HG03159 (cell line): ENCODE results near the gene VPS36.
"Not testable (repeated sequence)": the region's sequence is repeated elsewhere in the genome, so short reads cannot be mapped to it uniquely, and the experiment has no call there.

Source experiments
- ATAC-seq: cut with Tn5 transposase; IDR thresholded peaks from one replicate; pipeline ENCODE4 v1.9.1; 2021; ENCODE audit warnings: mild to moderate bottlenecking, moderate library complexity; ENCODE audit not compliant: unreplicated experiment

Gene VPS36

DNA sequence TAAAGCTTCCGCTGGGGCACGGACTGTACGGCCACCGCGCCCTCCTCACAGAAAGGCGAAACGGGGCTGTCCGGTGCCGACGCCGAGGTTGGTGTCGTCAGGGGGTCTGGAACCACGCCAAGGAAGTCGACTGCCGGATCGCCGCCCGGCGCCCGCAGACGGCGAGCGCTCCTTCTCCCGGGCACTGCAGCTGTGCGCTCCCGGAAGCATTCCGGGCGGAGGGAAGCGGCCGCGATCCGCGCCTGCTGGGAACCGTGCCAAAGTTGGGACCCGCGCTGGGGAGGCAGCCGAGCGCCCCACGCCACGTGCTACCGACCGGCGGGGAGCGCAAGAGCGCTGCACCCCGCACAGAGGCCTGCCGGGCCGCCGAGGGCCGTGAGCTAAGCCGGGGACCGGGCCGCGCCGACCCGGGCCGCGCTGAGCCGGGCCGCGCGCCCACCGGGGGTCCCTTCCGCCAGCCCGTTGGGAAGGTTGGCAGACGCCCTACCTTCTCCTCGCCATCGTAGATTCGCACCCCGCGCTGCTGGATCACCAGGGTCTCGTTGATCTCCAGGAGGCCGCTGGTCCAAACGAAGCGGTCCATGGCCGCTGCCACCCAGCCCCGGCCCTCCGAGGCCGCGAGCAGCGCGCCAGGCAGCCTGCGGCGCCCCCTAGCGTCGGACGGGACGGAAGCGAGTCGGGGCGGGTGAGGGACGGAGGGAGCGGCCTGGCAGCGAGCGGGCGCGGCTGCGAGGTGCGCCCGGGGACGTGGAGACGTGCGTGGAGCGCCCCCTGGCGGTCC, at the start of gene VPS36:
Gene VPS36 (minus strand): TSS at position 623 of the 781 bp plus-strand sequence. CDS start 40 bp downstream, at position 583.
- ATAC-seq: peak; percentile 65

- peak; percentile 81 for ATAC-seq
Measured at GRCh38 chr13:52497979-52498378, 47.5 kb upstream of the VPS36 start.

DNA sequence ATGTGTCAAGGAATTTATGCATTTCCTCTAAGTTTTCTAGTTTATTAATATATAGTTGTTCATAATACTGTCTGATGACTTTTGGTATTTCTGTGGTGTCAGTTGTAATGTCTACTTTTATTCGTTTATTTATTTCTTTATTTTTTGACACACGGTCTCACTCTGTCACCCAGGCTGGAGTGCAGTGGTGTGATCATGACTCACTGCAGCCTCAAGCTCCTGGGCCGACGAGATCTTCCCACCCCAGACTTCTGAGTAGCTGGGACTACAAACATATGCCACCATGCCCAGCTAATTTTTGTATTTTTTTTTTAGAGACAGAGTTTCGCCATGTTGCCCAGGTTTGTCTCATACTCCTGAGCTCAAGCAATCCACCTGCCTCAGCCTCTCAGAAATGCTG, 43.8 kb upstream of the VPS36 start:
- not testable (repeated sequence) for ATAC-seq

DNA sequence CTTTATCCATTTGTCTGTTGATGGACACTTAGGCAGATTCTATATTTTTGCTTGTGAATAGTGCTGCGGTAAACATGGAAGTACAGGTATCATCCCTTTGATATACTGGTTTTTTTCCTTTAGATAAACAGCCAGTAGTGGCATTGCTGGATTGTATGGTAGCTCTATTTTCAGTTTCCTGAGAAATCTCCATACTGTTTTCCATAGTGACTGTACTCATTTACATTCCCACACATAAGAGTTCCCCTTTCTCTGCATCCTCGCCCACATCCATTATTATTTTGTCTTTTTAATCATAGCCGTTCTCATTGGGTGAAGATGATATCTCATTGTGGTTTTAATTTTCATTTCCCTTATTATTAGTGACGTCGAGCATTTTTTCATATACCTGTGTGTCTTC, 40.6 kb upstream of the VPS36 start:
- not testable (repeated sequence) for ATAC-seq

DNA sequence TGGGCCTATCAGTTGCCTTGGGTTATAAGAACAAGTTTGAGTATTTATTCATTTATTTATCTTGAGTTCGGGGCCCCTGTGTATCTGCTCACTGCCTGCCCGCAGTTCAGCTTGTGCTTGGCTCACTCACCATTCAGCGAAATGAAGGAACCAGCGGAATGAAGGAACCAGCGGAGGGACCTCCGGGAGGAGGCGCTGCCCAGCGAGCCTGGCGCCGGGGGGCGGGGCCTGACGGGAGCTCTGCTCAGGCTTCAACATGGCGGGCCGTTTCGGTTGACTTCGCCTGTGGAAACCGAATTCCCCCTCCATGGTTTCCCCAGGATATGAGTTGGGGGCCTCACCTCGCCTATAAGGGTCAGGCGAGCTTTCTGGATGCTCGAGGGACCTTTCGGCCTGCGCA, 38.3 kb upstream of the VPS36 start:
- ATAC-seq: not testable (repeated sequence)

GRCh38 chr13:52487078-52487477, 36.6 kb upstream of the VPS36 start:
- ATAC-seq: not testable (repeated sequence)

- ATAC-seq: not testable (repeated sequence)
Measured at GRCh38 chr13:52480677-52481428, 30.4 kb upstream of the VPS36 start.

GRCh38 chr13:52468487-52468886, 18.1 kb upstream of the VPS36 start:
- ATAC-seq: not testable (repeated sequence)

DNA sequence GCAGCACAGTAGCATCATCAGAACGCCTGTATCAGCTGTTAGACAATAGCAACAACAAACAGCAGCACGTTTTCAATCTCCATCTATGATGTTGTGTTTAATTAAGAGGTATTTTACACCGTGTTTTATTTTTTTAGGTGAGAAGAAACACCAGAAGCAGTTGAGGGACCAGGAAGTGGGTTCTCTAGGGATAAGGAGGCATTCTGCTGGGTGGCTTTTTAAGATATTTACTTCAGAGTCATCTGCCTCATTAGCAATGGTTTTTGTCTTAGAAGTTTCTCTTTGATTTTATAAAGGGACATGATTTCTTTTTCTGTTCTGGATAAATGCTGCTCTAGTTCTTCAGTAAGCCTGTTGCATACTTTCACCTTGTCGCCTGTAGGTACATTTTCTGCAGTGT, 13.1 kb upstream of the VPS36 start:
- ATAC-seq: no peak

DNA sequence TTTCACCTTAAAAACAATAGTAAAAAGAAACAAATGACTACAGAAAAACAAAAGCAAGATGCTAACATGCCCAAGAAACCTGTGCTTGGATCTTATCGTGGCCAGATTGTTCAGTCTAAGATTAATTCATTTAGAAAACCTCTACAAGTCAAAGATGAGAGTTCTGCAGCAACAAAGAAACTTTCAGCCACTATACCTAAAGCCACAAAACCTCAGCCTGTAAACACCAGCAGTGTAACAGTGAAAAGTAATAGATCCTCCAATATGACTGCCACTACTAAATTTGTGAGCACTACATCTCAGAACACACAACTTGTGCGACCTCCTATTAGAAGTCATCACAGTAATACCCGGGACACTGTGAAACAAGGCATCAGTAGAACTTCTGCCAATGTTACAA, 10.8 kb upstream of the VPS36 start:
- no peak for ATAC-seq

DNA sequence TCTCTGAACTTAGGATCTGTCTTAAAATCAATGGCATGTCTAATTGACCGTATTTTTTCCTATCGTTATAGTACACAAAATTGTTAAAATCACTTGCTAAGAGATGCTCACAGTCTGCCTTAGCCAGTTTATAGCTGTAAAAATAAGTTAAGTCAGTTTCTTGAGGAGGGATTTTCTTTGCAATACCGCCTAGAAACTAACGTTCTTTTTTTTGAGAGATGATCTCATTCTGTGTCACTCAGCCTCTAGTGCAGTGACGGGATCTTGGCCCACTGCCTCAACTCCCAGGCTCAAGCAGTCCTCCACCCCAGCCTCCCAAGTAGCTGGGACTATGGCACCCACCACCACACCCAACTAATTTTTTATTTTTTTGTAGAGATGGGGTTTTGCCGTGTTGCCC, 9.2 kb upstream of the VPS36 start:
- no peak for ATAC-seq

GRCh38 chr13:52455677-52456041, 5.2 kb upstream of the VPS36 start:
- peak; percentile 40 for ATAC-seq

DNA sequence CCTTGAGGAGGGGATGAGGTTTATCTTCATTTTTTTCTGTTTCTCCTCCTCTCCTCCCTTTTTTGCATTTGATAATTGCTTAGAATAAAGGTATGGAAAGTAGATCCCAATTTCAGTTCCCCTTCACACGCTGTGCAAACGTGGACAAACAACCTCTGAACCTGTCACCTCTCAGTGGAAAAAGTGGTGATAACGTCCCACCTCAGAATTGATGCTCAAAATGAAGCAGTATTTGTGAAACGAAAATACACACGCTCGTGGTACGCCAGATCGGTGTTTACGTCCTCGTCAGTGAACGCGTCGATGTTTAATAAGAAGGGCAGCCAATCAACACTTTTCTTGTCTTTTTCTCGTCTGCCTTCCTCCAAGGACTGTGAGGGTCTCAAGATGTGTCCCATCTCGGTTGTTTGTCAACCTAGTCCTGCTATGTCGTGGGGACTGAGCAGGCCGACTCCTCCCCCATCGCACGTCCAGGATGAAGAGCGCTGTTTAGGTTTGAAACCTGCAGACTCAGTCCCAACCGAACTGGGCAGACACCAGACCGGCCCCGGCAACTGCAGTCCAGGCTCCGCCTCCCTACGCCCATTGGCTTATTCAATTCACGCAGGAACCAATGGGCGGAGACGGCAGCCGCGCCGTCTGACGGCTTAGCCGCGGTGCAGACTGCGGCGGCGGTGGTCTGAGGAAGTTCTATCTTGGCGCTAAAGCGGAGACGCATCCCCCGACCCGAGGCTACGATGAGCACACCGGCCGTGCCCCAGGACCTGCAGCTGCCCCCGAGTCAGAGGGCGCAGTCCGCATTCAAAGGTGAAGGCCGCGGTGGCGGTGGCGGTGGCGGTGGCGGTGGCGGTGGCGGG, 4.6 kb upstream of the VPS36 start, which contains the start of gene CKAP2:
Gene CKAP2 (plus strand): TSS at position 659 of the 857 bp plus-strand sequence. CDS start 79 bp downstream, at position 738.
- peak; percentile 80 for ATAC-seq

GRCh38 chr13:52454459-52454819, 4.0 kb upstream of the VPS36 start:
- ATAC-seq: peak; percentile 22

- ATAC-seq: no peak
Measured at GRCh38 chr13:52452470-52452869, 2.0 kb upstream of the VPS36 start.

GRCh38 chr13:52451135-52451804, 836 bp upstream of the VPS36 start:
- ATAC-seq: no peak

- no peak for ATAC-seq
Measured at GRCh38 chr13:52450793-52451116, 321 bp upstream of the VPS36 start.

DNA sequence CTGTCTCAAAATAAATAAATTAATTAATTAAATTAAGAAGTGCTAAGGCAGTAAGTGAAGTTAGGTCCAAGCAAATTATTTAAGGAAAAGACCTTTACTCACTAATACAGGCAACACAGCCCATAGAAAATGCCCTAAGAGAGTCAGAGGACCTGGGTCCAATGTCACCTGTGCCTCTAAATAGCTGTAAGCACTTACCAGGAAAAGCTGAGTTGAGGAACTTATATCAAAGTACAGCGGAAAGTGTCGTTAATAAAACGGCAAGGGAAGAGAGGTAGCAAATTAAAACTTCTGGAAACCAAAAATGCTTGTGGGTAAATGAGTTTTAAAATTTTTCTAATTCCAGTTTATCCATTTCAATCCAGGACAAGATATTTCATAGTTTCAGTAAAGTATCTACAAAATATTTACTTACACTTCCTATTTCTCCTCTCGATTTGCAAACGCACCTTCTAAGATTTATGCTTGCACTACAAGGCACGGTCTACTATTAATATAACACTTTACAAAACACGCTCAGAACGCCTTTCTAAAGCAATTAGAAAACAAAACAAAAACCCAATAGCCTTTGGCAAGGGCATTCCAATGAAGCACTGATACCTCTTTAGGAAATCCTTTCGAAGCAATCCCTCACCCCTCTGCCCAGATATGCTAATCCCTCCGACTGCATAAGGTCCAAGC, 963 bp downstream of the VPS36 start:
- no peak for ATAC-seq

GRCh38 chr13:52447815-52448552, 2.5 kb downstream of the VPS36 start:
- no peak for ATAC-seq

GRCh38 chr13:52447354-52447753, 3.1 kb downstream of the VPS36 start:
- ATAC-seq: no peak
